Fibroblast of upper back skin (primary cell): ENCODE results near the gene LRP1-AS.

ENCODE experiments used
- DNase-seq: peaks from one replicate; pipeline ENCODE4 v3.0.0-alpha.2; 2013

The LRP1-AS gene

GRCh38 chr12:57116580-57117281, 30.7 kb downstream of the LRP1-AS start:
- DNase-seq = no peak

GRCh38 chr12:57112492-57113294, 34.7 kb downstream of the LRP1-AS start:
- DNase-seq = no peak

DNA sequence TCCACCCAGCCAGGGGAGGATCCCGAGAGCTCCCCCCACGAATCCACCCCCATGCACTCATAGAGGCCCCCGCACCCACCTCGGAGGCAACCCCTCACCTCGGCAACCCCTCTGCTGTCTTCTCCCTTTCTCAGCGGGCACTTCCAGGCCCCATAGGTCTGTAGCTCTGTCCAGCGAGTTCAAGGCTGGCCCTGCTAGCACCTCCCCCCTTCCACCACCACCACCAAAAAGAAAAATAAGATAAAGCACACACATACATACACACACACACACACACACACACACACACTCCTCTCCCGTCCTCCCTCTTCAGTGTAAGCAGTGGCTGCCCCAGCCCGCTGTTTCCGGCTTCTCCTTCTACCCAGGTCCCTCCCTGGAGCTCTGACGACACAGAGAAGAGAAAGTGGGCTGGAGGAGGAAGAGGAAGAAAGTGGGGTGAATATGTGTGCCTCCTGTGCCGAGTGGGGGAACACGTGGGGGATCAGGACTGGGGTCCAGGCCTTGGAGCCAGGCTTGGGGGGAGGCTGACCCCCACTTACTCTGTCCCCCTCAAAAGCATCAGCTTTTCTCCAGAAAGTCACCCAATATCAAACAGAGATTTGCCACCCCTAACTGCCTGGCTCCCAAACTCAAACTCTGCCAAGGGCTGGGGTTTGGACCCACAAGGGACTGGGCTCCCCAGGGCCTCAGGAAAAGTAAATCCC, 36.2 kb downstream of the LRP1-AS start, which contains the start of gene STAT6:
Gene STAT6 (minus strand): TSS at position 332 of the 704 bp plus-strand sequence. CDS start 3,084 bp downstream, outside the sequence.
- DNase-seq = peak; percentile 83

- DNase-seq = peak; percentile 51
Measured at GRCh38 chr12:57110104-57111030, 37.1 kb downstream of the LRP1-AS start.

DNA sequence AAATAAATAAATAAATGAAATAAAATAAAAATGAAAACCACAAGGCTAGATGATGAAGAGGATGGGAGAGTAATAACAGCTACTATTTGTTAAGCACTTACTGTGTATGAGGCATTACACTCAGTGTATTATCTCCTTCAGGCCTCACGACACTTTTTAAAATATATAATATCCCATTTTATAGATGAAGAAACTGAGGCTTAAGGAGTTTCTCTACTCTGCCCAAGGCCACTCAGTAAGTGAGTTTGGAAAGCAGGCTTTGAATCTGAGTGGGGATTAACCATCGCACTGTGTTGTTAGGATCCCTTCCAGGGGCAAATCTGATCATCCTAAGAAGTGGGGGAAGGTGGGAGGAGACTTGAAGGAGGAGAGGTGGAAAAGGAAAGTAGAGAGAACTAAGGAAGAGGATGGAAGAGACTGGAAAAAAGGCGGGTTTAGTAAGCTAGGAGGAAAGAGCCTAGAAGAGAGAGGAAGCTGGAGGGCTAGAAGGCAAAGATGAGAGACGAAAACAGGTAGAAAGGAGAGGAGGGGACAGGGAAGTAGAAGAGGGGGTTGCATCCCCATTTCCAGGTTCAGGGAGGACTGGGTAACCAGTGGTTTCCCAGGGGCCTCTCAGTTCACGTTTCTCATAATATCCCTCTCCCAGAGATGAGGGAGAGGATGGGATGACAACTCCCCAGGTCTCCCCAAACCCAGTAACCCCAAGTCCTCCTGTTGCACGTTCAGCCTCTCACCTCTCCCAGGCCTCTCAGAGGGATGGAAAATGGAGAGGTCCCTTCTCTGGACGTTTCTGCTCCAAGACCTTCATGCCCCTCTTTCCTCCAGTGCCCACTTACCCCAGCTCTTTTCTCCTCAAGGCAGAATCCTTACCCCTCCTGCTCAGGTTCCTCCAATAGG, 38.0 kb downstream of the LRP1-AS start:
- DNase-seq = no peak

GRCh38 chr12:57107456-57108155, 39.8 kb downstream of the LRP1-AS start:
- DNase-seq = no peak

GRCh38 chr12:57106021-57106708, 41.3 kb downstream of the LRP1-AS start:
- no peak for DNase-seq

DNA sequence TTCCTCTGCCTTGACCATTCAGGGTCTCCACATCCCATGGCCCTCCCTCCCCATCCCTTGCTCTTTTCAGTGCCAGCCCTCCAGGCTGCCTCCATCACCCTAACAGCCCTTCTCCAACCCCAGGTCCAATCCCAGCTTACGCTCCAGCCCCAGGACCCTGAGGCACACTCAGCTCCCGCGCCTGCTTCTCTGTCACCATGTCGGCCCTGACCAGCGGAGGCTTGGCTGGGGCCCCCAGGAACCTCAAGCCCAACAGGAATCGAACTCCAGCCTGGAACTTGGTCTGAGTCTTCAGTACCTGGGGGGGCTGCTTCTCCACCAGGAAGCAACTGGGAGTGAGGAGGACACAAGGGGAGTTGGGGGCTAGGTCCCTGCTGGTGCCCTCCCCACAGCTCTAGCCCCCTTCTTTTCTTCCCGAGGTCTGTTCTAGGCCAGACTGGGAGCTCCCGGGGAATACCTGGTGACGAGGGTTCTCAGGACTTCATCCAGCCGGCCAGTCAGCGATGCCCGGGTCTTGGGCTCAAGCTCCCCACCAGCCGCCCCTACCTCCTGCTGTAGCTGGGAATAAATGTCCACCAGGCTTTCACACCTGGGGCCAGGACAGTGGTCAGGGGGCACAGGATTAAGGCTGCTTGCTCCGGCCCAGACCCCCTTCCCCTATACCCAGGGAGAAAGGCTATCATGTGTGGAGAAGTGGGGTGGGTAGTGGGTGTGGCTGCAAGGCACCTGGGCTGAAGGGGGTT, 42.2 kb downstream of the LRP1-AS start:
- no peak for DNase-seq

DNA sequence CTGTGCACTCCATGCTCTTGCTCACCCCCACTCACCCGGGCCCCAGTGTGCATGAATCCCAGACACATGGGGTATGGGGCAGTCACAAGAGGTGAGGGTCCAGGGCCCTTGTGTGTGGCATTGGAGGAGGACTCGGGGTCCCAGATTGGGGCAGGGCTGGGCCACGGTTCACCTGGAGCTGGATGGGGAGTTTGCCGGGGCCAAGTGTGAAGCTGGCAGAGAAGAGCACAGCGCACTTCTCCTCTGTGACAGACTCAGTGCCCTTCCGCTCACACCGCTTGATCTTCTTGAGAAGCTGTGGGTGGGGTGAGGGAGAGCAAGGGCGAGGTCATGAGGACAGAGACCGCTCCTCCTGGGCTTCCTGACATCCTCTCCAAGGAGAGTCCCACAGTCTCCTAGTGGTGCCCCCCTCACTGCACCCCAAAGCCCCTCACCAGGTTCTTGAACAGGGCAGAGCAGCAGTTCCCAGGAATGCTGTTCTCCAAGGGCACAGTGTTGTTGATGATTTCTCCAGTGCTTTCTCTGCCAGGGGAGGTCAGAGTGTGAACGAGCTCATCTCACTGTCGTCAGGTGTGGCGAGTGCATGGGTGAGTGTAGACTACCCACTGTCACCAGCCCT, 43.0 kb downstream of the LRP1-AS start:
- no peak for DNase-seq

- DNase-seq = no peak
Measured at GRCh38 chr12:57103856-57104255, 43.6 kb downstream of the LRP1-AS start.

DNA sequence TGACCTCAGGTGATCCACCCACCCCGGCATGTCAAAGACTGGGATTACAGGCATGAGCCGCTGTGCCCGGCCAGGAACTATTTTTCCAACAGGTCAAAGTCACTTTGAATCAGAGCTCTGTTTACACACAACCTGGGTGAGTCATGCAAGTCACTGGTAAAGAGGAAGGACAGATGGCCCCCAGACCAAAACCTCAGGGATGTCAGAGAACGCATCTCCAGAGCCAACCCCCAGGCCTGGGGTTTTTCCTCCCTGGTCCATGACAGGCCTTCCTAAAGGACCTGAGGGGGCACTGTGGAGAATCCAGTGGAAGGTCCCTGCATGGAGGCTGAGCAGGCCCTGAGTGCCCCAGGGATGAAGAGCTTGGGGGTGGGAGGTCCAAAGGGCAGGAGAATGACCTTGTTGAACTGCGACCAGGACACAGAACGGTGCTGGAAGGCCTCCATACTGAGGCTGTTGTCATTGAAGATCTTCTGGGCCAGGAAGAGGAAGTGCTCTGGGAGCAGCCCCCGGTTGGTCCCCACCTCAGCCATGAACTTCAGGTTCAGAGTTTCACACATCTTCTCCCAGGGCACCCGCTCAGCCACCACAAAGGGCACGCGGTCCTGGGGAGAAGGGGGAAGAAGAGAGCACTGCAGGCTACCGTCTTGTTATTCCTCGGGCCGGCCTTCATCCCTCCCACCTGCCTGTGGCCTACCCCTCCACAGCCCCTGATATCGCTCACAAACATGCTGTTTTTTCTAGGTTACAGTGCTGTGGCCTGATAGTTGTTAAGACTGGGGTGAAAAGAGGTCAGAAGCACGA, 45.3 kb downstream of the LRP1-AS start:
- no peak for DNase-seq

DNA sequence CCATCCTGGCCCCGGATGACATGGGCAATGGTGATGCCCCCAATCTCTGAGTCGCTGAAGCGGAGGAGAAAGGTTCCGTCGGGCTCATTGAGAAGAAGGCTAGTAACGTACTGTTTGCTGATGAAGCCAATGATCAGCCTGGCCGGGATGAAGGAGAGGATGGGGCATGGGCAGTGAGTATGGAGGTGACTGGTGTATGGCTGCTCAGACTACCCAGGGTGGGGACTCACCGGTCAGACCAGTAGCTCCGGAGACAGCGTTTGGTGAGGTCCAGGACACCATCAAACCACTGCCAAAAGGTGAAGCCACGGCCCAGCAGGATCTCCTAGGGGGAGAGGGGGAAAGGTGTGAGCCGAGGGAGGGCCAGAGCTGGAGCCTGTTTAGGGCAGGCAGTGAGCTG, 47.7 kb downstream of the LRP1-AS start:
- no peak for DNase-seq

DNA sequence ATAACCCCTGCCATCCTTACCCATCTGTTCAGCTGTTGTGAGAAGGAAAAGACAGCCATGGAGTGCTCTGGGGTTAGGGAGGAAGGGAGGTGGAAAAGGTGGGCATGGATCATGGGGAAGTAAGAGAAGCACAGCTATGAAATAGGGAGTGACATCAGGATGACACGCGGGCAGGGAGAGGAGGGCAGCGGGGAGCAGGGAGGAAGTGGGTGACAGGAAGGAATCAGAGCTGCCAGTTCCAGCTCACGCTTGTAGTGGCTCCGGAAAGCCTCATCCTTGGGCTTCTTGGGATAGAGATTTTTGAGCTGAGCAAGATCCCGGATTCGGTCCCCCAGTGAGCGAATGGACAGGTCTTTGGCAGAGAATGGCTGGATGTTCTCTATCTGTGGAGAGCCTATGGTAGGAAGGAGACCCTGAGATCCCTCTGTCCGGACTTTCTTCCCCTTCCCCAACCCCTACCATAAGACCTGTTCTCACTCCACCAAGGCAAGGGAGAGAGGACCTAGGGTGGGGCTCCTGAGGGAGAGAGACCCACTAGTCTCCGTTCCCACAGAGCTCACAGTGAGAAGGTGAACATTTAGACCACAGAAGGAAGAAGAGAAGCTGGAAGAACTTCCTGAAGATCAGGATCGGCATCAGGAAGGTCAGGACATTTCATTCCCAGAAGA, 48.2 kb downstream of the LRP1-AS start:
- no peak for DNase-seq

- no peak for DNase-seq
Measured at GRCh38 chr12:57098546-57098945, 48.9 kb downstream of the LRP1-AS start.

DNA sequence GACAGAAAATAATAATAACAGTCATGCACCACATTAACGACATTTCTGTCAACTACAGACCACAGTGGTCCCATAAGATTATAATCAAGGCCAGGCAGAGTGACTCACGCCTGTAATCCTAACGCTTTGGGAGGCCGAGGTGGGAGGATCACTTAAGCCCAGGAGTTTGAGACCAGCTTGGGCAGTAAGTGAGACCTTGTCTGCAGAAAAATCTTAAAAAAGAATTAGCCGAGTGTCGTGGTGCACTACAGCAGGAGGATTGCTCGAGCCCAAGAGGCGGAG, 49.9 kb downstream of the LRP1-AS start:
- DNase-seq = no peak

DNA sequence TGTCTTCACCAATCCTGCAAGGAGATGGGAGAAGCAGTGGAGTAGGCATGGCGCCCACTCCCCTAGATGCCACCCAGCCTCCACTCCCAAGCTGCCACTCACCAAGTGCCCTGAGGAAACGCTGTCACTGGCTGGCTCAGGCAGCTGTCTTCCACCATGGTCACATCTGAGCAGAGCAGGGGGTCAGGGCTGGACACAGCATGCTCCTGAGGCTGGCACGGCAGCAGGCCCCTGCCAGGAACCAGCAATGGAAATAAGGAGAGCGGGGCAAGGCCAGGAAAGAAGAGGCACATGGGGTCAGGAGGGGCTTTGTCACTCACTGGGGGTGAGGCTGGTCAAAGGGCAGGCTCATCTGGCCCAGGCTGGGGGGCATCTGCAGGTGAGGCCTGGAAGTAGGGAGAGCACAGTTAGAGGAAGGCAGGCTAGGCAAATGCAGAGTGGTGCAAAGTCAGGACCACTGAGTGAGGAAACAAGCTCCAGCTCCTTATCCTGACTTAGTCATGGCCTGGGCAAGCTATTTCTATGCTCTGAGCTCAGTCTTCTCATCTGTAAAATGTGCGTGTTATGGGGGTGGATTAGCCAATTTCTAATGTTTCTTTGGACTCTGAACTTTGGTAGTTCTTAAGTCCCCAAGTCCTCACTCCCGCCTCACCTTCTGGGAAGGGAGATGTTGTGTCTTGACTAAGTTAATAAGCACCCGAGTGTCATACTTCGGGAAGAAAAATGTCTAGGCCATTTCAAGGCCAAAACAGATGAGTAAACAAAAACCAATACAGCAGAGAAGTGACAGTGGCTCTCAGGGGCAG, 50.5 kb downstream of the LRP1-AS start:
- DNase-seq = no peak

- DNase-seq = no peak
Measured at GRCh38 chr12:57096099-57096572, 51.3 kb downstream of the LRP1-AS start.
